Heart left ventricle (tissue), 13 donors: ENCODE results near the gene SLU7.

ENCODE experiments used
- CTCF ChIP-seq, 12 donors: fragments of 200-600 bp; sonication (generic) in 4 of 12; IDR thresholded peaks; one replicate each; pipeline versions ENCODE4 v1.5.0 to v1.8.0; 2018 to 2022; ENCODE audit warnings: antibody characterized with exemption in 12 of 12, mild to moderate bottlenecking in 5 of 12
- POLR2A ChIP-seq, 2 donors: fragments of 450-650 bp; IDR thresholded peaks; one replicate each; pipeline ENCODE4 v1.6.1; 2017; ENCODE audit warnings: antibody characterized with exemption in 2 of 2, mild to moderate bottlenecking in 2 of 2, moderate library complexity in 2 of 2
- donor health status: ischemic (EF 13 %, LVEDD 7.1; RV severe dilation, severe dysfunction).
- donor health status: DM: no; HTN: yes; CAD: no.
- donor health status: DM: no; HTN: no; CAD: no.
- donor health status: ischemic (EF 25% LVEDD 6.9; RV normal size, moderate dysfunction).
- donor health status: ischemic (EF 25% LVEDD 5.7; RV mildly dilated, moderate dysfunction).
- donor health status: ischemic (EF 35%, LVEDD 5.7; RV mildly dilated, moderate dysfunction).
- donor health status: nonischemic (EF 11% LVEDD 7.7; RV severe dilation, severe dysfunction).
- donor health status: DM: yes; HTN: yes; CAD: no.
- donor health status: PGD.
- donor health status: ischemic (EF 29% LVEDD 5.4; RV normal size, mild dysfunction).
- donor health status: nonischemic (EF 23%, LVEDD 6.1; RV moderate dilation, normal function).

- TF ChIP-seq CTCF (IDR thresholded peaks at IDR 0.05) (no peak), POLR2A (IDR thresholded peaks at IDR 0.05) (no peak)
Observed at GRCh38 chr5:160363660-160364395, 55.1 kb downstream of the SLU7 start.
